HG03097 (cell line): ENCODE results near the gene SNPH.
A peak's percentile ranks its signal among the peaks of the same experiment; 100 is the strongest.

Source experiments
- ATAC-seq: cut with Tn5 transposase; IDR thresholded peaks from one replicate; pipeline ENCODE4 v1.9.1; 2021; ENCODE audit not compliant: unreplicated experiment, low FRiP score

SNPH gene

GRCh38 chr20:1321654-1321939, 55.5 kb downstream of the SNPH start:
- ATAC-seq = no peak

DNA sequence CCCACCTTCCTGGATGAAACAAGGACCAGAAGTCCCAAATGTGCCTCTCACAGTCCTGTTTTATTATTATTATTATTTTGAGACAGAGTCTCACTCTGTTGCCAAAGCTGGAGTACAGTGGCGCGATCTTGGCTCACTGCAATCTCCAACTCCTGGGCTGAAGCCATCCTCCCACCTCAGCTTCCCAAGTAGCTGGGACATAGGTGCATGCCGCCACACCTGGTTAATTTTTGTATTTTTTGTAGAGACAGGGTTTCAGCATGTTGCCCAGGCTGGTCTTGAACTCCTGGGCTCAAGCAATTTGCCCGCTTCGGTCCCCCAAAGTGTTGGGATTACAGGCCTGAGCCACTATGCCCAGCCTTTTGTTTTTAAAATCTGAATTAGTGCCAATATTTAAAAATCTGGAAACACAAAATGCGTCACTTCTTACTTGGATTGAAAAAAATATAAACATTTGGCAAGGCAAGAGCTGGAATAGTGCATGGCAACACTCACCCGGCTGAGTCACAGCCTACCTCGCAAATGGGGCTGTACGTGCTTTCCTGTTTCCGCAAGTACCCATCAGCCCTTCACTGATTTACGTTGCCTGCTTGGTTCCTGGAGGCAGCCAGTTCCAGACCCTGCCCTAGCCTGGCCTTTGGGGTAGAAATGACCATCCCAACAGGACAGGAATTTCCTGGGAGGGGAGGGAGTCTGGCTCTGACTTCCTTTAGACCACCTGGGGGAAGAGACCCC, 56.6 kb downstream of the SNPH start:
- ATAC-seq = no peak

- no peak for ATAC-seq
Observed at GRCh38 chr20:1323256-1323655, 57.2 kb downstream of the SNPH start.

DNA sequence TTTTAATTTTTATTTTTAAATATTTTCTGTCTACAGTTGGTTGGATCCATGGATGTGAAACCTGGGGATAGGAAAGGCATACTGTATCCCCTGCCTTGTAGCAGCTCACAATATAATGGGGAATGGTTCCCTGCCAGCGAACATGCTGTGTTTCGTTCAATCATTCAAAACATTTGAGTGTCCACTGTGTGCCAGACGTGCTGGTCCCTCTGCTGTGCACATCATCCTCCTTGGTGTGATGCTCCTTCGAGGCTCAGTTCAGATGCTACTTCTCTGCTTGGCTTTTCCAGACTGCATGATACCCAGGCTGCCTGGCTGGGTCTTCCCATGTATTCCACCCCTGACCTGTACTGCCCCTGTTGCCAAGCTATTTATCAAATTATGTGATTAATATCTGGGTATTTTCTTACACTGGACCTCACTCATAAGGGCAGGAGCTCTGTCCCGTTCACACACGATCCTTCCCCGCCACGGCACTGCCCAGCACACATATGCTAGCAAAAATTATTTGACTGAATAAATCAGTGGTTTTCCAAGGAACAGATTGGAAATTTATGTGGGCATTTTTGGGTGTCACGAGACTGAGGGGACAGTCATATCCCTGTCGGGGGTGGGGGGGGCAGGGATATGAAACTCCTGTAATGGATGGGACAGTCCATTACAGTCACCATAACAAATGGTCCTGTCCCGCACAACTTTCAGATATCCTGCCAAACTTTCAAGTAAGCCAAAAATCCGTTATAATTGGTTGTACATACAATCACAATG, 57.9 kb downstream of the SNPH start:
- ATAC-seq = no peak

DNA sequence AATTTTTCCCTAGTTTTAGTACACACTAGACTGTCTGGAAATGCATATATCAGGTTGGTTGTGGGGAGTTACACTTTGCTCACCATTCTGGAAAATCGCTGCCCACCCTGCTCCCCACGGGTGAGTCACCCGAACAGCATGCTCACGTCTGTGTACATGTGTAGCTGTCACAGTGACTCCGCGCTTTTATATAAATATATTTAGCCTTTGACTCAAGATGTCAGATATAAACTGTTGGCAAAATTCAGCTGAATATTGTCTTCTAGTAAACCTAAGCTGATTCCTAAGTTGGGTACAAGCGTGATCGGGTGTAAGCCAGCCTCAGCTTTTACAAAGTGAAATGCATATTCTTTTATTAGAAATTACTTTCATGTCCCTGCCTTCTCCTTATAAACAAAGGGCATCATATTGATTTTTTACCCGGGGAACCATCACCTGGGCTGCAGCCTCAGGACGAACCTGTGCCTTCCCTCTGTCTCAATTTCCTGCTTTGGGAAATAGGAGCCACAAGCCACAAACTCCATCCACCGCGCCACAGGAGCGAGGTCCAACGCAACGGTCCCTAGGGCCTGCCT, 58.6 kb downstream of the SNPH start:
- no peak for ATAC-seq

DNA sequence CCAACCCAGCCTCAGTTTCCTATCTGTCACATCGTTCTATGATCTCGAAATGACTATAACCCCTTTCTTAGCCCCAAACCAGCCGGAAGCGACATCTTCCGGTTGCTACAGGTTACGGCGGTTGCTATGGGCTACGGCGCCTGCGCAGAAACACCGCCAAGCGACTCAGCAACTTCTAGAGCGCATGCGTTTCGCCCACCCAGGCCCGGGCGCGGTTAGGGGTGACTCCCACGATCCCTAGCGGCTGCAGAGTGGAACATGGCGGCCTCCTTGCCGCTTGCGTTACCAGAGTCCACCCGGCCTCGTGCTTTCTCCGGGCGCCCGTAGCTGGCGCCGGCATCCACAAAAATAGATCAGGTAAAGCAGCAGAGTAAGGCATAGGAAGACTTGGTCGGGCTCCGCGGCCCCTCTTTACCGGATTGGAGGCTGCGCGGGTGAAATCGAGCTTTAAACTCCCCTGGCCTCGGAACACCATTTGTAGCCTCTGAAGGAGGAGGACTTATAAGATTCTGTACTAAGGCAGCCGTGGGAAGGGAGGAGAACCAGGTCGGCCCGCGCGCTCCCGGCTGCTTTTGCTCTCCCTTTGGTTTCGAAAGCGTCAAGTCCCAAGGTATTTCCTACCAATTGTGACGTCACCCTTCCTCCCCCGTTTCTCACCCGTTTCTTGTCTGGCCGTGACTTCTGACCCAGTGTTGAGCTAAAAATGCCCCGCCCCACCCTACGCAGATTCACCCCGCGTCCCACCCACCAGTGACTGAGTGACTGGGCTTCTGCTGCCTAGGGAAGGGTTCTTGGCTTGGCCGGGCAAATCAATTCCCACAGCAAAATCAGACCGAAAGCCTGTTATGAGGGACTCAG, 59.3 kb downstream of the SNPH start:
- peak; percentile 68 for ATAC-seq

DNA sequence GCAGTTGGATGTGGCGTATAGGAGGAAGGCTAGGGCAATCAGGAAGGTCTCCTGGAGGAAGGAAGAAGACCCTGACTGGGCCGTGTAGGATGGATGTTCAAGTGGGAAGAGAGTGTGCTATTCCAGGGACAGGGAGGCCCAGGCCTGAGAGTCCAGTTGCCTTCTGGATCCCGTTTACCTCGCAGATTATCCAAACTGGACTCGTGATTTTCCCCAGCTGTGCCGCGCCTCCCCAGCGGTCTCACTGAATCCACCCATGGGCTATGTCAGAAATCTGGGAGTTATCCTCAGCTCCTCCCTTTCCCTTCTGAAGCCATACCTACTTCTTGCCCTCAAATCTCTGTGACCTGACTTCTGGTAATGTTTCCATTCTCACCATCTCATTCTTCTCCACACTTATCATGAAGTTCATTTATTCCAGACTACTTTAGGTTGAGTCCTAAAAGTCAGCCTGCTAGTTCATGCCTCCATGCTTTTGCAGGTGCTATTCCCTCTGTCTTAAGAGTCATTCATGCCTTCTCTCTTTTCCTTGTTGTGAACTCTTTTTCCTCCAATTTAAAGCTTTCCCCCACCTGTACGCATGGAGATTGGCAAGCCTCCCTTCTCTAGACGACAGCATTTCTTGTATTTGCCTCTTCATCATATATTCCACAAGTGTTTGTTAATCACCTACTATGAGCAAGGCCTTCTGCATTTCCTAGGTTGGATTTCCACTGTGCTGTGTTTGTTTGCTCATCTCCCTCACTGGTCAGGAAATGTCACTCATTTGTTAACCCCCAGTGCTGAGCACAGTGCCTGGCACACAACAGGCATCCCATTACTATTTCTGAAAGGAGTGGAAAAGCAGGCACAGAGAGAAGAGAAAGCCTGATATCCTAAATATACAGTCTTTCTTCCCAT, 60.2 kb downstream of the SNPH start:
- ATAC-seq = no peak

- no peak for ATAC-seq
Observed at GRCh38 chr20:1327241-1327653, 61.2 kb downstream of the SNPH start.

DNA sequence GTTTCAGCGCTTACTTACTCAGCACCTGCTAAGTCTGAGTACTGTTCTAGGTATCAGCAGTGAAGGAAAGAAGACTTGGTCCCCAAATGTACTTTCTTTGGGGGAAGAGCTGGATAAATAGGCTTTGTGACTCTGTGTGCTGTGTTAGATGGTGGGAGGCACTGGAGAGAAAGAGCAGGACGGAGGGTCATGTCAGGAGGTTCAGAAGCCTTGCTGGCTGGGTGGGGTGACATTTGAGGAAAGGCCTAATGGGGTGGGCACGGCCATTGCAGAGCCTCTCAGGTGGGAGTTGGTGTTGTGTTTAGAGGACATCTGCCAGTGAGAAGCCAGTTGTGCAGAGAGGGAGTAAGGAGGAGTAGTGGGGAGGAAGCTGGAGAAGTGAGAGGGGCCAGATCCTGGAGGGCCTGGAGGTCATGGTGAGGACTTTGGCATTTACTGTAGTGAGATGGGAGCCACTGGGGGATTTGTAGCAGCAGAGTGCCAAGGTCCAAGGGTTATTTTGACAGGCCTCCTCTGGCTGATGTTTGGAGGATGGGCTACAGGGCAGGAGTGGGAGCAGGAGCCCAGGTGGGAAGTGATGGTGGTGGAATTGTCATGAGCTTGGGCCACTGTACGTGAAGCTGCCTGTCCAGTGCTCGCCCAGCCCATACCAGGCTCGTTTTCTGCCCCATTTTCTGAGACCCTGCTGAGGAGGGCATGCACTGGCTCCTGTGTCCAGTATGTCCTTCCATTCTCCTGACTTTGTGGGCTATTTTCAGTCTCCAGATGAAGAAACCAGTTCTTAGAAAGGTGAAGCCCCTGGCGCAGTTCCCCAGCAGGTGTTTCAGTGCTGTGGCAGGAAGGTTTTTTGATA, 62.0 kb downstream of the SNPH start:
- no peak for ATAC-seq

- no peak for ATAC-seq
Observed at GRCh38 chr20:1328680-1329330, 62.7 kb downstream of the SNPH start, which contains the start of gene SDCBP2. SDCBP2 (minus strand) TSS chr20:1329139; CDS start chr20:1320416, 8,723 bp downstream.

DNA sequence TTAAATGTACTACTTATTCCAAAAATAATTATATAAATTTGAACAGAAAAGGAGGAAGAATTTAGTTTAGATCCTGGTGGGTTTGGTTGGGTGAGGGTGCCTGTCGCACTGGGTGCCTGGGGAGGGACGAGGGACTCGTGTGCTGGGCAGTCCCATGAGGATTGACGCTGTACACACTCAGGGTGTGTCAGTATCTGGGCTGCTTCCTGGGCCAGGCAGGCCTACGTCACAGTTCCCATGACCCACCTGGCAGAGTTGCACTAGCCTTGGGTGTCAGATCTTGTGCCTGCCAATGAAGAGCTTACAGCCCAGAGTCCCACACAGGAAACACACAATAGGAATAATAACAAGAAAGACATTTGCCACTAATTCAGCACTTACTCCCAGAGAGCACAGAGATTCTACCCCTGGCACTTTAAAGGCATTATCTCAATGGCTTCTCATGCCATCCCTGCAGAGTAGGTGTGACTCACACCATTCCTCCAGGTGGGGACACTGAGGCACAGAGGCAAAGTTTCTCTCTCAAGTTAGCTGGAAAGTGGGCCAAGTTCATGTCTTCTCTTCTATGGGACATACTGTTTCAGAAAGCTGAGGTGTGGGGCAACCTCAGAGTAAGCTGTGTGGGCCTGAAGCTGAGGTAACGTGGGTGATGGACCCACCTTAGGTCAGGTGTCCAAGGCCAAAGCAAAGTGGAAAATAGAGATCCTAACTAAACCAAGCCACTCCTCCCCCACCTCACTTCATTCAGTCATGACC, 64.2 kb downstream of the SNPH start:
- no peak for ATAC-seq

DNA sequence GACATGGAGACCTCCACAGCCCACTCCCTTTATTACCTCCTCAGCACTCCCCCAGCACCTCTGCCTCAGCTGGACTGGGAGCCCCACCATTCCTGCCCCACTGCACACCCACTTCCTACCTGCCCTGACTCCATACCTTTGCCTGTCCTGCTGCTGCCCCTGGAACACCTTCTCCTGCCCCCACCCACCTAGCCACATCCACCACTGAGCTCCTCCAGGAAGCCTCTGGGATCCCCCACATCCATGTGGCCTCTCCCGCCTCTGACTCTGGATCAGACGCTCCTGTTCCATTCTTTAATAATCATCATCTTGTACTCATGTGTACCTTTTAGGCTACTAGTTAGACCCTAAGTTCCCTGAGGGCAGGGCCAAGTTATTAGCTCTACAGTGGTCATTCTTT, 65.0 kb downstream of the SNPH start:
- ATAC-seq = no peak

GRCh38 chr20:1331801-1332453, 65.8 kb downstream of the SNPH start:
- no peak for ATAC-seq

- ATAC-seq = no peak
Observed at GRCh38 chr20:1332749-1333300, 66.7 kb downstream of the SNPH start.

DNA sequence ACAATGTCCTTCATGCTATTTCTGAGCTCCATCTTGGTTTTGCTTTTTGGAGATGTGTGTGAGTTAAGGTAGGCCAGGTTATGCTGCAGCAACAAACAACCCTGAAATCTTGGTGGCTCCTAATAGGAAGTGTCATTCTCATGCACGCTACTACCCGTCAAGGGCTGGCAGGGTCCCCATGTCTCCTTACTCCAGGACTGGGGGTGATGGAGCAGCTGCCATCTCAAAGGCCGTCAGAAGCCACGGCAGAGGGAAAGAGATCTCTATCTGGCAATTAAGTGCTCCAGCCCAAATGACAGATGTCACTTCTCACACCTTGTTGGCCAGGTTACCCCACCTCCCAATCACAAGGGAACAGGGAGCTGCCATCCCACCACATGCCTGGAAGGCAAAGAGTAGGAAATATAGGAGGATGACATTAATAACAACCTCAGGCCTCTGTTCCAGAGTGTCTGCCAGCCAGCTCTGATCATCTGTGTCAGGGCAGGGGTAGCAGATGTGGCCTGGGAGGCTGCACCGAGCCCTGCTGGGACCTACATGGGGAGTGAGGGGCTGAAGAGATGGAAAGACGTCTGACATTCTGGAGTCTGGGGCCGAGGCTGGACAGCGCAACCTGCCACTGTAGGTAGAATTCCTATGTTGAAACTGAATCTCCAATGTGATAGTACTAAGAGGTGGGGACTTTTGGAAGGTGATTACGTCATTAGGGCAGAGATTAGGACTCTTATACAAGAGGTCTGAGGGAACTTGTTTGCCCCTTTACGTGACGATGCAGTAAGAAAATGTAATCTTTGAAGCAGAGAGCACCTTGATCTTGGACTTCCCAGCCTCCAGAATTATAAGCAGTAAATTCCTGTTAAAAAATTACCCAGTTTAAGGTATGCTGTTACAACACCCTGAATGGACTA, 67.6 kb downstream of the SNPH start:
- no peak for ATAC-seq

- no peak for ATAC-seq
Observed at GRCh38 chr20:1334370-1334731, 68.3 kb downstream of the SNPH start.
